Activated CD8-positive, alpha-beta memory T cell treated with anti-CD3 and anti-CD28 coated beads, Interleukin-2, amount 50 U/mL, for 24 hours (primary cell): ENCODE data around the gene PYROXD2.
"Not testable (repeated sequence)": the region's sequence is repeated elsewhere in the genome, so short reads cannot be mapped to it uniquely, and the experiment has no call there.

Experiments
- DNase-seq: peaks from one replicate; pipeline ENCODE4 v3.0.0-alpha.2; 2020; ENCODE audit errors: extremely low read depth

Gene PYROXD2

DNA sequence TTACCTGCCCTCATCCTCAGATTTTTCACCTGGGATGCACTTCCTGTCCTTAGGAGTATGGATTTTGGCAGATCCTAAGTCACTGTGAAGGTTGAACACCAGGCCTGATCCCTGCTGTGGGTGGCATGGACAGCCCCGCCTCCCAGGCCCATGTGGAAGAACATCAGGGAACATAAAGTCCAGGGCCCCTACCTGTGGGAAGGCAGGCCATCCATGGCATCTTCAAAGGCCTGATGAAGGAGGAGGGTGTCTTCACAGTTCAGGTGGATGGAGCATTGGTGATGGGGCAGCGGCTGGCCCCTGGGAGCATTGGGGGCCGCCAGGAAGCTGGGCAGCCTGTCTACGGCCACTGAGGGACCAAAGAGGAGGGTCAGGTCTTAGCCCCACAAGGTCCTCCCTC lies 24.6 kb downstream of the PYROXD2 start:
- no peak for DNase-seq

DNA sequence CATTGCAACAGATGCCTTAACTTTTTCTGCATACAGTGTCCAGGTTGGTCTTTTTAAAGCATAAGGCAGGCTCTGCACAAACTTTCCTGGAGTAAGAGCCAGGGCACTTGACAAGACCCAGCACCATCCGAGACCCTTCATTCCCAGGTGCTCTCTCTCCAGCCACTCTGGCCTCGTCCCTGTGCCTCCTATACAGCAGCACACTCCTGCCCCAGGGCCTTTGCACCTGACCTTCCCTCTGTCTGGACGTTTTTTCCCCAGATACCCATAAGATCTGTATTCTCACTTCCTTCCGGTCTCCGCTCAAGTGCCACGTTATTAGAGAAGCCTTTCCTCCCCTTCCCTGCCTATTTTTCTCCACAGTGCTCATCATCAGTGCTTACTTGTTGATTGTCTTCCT lies 25.6 kb downstream of the PYROXD2 start:
- DNase-seq = no peak

DNA sequence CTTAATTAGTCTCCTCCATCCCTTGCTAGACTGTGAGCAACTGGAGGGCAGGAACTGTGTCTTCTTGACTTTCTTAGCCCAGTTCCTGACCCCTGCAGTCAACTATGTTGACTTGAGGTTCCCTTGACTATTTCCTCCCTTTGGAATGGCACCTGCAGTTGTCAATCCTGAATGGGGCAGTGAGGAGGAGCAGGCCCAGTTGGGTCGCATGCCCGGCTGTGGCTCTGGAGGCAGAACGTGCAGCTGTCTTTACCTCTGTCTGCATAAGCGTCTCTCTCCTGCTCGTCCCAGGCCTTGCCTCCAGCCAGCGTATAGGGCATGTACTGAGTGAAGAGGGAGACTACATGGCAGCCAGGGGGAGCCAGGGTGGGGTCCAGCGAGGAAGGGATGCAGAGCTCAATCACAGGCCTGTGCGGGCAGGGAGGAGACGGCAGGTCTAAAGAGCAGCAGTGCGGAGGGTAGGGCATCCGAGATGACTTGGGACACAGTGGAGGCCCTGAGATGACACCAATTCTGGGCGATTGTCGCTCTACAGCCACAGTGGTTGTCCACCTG lies 26.8 kb downstream of the PYROXD2 start:
- no peak for DNase-seq

DNA sequence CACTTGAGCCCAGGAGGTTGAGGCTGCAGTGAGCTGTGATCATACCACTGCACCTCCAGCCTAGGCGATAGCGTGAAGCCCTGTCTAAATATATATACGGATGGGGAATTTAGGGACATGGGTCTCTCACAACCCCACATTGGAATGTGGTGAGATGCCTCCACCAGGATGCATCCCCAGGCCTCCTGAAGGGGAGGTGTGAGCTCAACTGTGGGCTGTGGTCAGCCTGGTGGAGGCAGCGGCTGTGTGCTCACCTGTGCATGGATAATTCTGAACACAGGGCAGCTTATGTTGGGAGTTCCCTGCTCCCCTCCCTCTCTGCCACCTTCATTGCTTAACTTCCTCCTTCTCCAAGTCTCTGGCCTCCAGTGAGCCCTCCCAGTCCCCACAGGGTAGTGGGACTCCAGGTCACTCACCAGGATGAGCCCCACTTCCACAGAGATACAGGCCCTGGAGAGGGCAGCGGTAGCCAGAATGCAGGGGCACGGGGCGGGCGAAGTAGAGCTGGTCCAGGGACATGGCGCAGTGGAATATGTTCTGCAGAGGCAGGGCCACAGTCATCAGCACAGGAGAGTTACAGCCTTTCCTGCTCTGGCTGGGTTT lies 30.4 kb downstream of the PYROXD2 start:
- DNase-seq = no peak

DNA sequence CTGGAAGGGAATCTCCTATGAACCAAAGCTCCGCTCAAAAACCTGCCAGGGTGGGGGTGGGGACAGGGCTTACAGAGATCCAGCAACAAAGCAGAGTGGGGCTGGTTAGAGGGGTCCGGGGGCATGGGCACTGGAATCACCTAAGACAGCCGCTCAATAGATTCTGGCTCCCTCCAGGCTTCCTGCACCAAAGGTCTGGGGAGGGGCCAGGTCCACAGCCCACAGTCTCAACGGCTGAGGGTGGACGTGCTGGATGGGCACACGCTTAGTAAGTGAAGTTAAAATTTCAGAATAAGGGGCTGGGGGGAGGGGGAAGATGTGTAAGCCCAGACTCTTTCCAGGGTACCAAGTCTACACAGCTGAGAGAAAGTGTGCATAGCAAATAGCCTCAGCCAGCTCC lies 31.1 kb downstream of the PYROXD2 start:
- DNase-seq = no peak

DNA sequence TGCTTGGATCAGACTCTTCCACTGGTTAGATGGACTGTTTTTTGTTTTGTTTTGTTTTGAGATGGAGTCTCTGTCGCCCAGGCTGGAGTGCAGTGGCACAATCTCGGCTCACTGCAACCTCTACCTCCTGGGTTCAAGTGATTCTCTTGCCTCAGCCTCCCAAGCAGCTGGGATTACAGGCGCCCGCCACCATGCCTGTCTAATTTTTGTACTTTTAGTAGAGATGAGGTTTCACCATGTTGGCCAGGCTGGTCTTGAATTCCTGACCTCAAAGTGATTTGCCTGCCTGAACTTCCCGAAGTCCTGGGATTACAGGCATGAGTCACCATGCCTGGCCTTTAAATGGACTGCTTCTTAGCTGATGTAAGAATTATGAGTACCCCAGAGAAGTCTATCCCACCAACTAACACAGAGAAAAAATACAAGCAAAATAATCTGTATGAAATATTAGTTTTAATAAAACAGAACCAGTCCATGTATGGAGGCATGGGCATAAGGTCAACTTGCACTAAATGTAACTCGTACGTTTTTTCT lies 31.8 kb downstream of the PYROXD2 start:
- DNase-seq = not testable (repeated sequence)

DNA sequence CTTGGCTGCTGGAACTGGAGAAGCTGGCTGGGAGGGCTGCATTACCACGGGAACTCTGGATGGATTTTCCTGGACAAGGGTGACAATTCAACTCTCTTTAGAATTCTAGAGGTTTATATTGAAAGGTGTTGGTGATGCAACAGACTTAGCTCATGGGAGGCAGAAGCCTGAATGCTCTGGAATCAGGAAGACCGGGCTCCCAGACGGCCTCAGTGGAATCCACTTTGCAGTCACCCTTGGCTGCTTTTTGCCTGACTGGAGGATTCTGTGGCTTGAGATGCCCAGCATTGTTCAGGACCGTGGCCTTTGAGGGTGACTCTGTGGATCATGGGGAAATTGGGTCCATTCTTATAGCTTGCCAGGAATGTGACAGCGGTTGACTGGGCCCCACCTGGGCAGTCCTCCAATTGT lies 32.3 kb downstream of the PYROXD2 start:
- DNase-seq = no peak

DNA sequence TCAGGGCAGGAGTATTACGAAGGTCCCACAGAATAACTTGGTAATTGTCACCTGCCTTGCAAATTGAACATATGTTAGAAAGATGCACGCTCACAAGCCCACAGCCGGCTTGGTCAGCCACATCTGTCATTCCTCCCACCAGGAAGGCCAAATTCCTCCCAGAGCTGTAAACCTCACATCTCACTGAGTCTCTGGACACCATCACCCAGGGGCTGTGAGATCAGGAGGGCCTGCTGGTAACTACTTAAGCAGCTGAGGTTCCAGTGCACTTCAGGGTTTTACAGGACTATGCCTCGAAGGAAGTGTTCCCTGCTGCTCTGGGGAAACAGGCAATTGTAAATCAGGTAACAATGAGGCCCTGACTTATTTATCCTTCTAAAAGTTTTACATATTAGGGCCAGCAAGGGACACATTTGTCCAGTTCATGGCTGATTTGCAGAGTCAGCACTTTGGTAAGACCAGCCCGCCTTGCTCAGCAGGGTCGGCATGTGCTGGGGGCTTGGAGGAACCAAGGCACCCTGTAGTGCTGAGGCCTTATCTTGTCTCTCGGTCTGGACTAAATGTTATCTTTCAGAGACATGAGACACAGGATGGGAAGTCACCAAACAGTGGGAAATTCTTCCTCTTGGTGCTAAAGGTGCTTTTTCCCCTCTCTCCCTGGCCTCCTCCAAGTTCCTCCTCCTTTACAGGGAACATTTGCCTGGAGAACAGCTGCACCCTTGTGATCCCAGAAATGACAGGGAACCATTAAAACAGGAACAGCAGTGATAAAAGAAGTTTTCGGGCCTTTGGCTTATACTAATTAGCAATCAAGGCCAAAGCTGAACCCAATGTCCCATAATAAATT lies 34.3 kb downstream of the PYROXD2 start:
- DNase-seq = no peak

DNA sequence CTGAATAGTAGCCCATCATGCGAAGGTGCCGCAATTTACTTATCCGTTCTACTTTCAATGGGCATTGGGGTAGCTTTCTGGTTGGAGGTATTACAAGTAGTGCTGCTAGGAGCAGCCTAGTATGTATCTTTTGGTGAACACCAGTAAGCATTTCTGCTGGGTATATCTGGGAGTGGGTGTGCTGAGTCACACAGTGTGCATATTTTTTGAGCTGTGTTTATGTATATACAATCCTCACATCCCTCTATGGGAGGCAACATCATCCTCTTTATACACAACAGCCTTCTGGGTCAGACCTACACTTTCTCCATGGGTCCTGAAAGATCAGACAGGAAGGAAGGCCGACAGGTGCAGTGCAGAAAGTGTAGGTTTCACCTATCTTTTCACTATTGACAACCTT lies 36.3 kb downstream of the PYROXD2 start:
- DNase-seq = no peak

DNA sequence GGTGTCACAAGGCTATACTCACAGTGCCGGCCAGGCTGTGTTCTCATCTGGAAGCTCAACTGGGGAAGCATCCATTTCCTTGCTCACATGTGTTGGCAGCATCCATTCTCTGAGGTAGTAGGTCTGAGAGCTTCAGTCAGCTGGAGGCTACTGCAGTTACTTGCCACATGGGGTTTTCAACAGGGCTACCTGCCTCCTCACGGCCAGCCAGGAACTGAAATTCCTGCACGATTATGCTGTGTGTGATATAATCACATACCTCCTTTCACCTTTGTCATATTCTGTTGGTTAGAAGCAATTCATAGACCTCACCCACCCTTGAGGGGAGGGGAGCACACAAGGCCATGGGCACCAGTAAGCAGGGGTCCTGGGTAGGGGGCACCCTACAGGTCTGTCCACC lies 37.4 kb downstream of the PYROXD2 start:
- no peak for DNase-seq

DNA sequence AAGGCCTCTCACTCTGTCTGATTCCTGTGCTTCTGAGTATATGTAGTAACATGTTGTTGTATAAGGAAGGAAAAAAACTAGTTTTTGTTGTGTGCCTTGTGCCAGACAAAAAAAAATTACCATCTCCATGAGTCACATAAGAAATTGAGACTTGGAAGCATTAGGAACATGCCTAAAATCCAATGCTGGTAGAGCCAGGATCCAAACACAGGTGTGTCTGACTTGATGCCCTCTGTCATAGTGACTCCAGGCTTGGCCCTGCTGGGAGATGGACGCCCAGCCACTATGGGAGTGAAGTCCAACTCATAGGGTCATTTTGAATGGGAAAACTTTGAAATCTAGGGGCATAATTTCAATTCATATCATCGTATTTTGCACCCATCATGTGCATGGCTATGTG lies 38.0 kb downstream of the PYROXD2 start:
- no peak for DNase-seq

DNA sequence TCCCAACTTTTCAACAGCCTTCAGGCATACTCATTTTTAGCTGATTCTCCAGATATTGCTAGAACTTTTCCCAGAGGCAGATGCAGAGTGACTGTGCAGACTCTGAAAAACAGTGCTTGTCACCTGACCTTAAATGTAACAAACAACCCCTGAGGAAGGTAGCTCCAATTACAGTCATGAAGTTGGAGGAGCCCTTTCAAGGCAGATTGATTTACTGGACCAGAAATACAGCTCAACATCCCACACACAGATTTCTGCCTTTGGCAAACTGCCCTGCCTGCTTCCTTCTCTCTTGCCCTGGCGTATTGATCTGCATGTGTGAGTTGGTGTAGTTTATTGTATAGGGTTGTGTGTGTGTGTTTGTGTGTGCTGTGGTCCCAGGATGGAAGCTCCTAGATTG lies 38.5 kb downstream of the PYROXD2 start:
- no peak for DNase-seq

DNA sequence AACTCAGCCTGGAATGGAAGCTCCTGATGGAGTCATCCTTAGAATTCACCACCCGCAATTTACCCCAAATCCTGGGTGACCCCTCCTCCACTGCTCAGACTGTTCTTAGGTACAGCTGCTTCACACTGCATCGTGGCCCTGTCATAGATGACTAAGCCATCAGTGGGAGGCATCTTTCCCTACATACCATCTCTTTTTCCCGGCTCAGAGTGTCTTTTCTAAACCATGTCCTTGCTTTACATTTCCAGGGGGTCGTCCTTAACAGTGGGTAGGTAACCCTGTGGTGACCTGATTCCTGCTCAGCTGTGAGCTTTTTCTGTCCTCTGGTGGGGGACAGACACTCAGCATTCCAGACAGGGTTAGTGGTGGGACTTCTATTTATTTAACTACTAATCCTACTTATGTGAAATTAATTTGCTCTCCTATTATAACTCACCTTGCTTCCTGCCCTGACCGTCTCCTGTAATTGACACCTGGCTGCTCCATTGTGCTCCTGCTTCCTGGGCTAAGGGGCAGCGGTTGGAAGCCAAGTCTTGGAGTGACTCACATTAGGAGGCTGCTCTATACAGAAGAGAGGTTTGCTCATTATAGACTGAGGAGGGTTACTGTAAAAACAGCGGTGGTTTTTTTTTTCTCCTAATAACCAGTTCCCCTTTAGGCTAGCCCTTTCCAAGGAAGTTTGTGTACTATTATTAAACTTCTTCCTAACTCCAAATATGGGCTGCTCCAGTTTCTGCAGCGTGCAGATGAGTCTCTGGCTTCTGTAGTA lies 40.6 kb downstream of the PYROXD2 start:
- DNase-seq = no peak

DNA sequence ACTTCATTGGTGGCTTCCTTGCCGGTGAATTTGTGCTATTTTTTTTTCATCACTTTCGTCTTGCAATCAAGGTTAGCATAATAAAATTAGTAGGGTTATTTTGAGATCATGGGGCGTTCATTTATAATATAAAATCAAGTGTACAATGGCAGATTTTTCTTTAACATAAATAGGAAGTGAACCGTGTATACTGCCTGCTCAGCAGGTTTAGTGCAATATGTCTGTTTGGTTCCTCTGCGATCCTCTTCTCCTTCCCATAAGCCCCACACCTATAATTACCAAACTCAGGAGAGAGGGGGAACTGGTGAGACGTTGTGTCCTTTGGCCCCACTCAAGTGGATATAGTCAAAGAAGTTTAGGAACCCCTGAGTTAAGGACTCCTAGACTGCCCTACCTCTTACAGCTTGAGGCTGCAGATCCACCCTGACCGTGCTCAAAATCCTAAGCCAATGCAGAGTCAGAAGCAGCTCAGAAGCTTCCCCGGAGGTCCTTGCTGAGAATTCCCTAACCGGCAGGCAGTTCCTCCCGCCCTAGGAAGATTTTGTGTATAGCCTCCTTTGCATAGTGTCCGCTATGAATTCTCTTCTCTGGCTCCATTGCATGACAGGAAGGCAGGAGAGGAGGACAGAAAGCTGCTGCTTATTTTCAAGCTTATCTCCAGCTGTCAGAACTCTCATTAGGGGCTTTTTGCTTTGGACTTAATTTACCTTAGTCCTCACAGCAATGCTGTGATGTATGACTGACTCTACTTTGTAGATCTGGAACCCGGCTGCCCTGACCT lies 41.5 kb downstream of the PYROXD2 start:
- DNase-seq = no peak

DNA sequence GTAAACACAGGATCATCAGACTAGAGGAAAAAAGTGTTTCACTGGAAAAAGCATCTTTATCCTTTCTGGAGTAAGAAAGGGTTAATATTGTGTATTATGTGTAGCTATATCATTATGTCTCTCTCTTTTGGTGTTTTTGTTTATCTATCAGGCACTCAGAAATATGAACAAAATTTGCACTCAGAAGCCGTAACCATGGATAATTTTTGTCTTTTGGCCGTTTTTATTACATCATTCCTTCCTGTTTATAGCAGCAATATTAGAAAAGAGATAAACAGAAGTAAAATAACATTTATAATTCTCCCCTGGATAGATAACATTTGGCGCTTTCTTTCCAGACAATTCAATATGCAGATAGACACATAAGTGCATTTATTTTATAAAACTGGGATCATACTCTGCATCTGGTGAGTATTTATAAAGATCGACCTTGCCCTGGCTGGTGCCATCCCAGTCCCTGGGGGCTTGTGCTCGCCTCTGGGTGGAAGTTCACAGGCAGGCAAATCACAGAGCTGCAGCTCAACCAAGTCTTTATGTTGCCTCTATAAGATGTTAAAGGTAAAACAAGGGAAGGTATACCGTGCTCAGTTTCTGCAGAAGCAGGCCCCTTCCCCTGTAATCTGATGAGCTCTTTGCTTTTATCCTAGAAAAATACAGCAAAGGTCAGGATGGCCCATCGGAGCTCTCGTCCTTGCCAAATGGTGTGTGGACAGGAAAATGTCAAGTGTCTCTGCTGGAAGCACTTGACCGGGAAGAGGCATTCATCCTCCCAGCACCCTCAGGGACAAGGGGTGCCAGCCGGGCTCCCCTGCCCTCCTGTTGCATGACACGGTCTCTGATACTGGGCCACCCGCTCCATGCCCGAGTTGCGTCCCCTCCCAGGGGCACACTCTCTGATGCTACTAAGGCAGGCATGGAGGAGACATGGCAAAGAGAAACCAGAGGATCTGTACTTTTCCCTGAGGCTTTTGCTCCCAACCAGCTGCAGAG lies 43.9 kb downstream of the PYROXD2 start:
- no peak for DNase-seq

DNA sequence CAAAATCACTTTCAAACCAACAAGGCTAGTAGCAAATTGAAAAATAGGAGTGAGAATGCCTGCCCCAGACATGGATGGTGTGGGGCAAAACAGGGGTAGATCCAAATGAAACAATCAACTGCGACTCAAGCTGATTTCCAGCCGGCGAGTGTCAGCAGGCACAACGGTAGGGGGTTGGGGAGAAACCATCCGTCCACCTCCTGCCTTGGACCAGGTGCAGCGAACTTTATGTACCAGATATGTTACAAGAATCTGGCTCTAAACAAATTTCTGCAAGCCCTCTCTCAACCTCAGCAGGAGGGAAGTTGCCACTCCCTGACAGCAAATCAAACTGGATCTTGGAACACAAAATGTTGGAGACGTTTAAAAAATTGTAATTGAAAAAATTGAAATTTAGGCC lies 45.2 kb downstream of the PYROXD2 start:
- DNase-seq = no peak

DNA sequence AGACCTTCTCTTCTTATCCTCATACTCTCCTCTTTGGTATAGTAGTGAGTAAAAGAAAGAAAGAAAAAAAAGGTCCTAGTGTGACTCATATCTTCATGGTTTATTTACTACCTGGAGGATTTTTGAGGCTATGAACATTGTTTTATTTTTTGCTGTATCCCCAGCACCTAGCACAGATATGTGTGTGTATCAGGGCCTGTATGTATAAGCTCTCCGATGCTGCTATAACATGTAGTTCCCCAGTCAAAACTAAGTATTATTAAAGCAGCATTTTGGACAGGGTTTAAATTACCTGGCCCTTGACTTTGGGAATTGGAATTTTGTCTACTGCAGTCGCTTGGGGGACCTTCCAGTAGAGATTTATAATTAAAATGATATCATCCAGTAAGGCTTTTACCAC lies 46.3 kb downstream of the PYROXD2 start:
- DNase-seq = no peak

DNA sequence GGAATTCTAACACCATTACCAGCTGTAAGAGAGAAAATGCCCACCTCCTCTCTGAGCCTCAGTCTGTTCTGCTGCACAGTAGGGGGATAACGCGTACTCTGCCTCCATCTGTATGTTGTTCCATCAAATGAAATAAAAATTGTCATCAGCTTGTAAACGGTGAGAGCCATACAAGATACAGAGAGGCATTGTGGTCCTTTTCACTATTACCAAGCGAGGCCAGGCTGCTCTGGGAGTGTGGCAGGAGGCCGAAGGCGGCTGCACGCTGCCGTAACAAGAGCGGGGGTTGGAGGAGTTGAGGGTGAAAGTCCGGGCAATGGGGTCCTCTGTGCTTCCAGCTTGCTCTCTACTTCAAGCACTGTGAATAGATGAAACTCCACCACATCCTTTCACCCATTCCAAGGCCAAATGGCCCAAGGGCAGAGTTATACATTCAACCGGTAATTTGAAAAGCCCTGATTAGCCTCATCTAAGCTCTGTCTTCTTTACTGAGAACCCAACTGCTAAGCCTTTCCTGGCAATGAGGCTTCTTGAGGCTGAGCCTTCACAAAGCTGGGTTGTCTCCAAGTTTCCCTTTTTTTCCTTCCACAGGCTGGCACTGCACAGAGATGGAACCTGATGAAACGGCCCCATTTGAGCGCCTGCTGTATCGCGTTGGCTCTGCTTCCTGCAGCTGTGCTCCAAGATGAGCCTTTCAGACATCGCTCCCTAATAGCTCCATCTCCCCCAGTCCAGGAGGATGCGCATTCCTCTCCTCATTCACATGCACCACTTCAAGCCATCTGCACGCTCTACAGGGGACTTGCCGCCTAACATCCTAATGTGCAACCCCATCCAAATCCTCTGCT lies 47.2 kb downstream of the PYROXD2 start:
- DNase-seq = no peak

DNA sequence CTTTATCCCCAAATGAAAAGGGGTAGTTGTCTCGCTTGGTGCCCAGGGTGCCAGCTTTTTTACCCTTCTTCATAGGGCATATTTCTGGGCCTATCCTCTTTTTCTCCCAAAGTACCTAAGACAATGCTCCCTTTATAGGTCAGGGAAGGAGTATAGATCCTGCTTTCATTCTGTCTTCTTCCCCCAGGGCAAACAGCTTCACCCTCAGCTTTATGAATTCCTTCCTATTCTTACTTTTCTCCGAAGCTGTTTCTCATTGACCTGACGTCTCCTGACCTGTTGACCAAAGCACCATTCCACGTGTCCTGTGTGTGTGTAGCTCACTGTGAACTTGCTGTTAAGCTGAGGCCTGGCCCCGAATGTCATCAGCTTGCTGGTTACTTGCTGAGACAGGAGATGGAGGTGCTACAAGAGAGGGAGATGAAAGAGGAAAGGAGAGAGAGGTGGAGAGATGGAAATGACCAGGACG lies 48.9 kb downstream of the PYROXD2 start:
- DNase-seq = no peak
